GM18858 (cell line): ENCODE data around the gene TXNDC17.
"Not testable (repeated sequence)": the region's sequence is repeated elsewhere in the genome, so short reads cannot be mapped to it uniquely, and the experiment has no call there.

Experiments
- ATAC-seq: cut with Tn5 transposase; IDR thresholded peaks from one replicate; pipeline ENCODE4 v1.9.1; 2021; ENCODE audit not compliant: unreplicated experiment

TXNDC17 gene

DNA sequence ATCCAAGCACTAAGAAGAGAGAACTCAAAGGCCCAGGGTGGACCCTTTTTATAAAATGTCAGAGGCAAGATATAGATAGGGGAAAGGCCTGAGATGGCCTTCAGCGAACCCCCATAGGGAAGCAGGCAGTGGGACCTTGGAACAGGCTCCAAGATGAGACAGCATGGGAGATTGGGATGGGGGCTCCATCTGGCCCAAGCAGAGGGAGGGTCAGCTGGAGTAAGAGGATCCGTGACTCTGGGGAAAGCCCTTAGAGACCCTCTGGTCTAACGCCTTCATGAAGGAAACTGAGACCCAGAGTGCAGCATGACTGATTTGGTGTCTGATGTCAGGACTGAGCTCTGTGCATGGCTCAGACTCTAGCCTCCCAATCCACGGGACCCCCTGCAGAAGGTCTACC lies 41.5 kb downstream of the TXNDC17 start:
- ATAC-seq, result no peak

DNA sequence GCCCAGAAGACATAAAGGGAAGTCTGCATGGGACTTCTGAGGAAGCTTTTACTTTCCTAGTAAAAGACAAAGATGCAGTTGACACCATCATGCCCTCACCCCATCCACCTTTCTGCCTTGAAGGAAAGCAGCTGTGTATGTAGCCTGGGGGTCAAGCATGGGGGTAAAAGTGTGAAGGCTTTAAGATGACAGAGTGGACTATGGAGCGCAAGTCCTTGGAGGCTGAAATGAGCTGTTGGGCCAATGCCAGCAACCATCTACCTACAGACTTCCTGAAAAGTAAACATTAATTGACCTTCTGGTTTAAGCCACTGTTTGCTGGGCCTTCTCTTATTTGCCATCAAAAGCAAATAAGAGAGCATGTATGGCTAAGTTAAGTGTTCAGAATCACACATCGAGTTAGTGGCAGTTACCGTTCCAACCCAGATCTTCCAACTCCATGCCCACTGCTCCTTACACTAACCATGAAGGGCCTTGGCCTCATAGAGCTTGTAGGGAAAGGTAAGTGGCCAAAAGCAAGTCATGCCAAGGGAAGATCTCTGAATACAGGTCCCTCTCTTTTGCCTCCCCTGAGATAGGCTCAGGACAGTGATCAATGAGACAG lies 42.3 kb downstream of the TXNDC17 start:
- ATAC-seq, result no peak

DNA sequence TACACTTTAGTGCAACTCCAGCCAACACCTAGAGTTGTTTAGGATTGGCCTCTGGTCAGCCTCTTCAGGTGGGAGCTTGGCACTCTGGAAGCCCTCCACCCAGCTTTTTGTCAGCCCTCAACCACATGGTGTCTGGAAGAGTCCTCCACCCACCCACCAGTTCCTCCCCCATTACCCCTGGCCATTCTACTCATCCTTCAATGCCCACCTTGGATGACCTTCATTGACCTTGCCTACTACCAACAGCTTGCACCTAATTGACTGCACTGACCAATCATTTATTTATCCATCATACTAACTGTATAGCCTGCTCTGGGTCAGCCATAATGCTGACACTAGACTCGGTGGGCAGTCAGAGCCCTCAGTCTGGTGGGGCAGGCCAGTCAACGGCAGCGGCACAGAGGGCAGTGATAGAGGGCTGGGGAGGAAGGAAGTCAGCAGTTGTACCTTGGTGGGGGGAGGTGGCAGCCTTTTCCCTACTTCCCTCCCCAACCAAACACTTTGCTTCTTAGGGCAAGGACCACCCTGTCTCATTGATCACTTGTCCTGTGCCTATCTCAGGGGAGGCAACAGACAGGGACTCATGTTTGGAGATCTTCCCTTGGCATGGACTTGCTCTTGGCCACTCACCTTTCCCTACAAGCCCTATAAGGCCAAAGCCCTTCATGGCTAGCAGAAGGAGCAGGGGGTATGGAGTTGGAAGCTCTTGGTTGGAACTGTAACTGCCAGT lies 43.0 kb downstream of the TXNDC17 start:
- no peak for ATAC-seq

DNA sequence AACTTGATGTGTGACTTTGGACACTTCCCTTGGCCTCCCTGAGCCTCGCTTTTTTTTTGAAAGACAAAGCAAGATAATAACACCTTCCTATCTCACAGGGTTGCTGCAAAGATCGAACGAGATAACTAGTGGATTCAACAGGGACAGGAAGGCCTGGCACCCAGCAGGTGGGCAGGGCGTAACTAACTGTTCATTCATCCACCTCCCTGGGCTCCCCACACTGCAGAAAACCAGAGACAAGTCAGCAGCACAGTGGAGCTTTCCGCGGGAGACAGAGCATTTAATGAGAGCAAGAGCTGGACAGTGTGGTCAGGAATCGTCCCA lies 43.6 kb downstream of the TXNDC17 start:
- no peak for ATAC-seq

DNA sequence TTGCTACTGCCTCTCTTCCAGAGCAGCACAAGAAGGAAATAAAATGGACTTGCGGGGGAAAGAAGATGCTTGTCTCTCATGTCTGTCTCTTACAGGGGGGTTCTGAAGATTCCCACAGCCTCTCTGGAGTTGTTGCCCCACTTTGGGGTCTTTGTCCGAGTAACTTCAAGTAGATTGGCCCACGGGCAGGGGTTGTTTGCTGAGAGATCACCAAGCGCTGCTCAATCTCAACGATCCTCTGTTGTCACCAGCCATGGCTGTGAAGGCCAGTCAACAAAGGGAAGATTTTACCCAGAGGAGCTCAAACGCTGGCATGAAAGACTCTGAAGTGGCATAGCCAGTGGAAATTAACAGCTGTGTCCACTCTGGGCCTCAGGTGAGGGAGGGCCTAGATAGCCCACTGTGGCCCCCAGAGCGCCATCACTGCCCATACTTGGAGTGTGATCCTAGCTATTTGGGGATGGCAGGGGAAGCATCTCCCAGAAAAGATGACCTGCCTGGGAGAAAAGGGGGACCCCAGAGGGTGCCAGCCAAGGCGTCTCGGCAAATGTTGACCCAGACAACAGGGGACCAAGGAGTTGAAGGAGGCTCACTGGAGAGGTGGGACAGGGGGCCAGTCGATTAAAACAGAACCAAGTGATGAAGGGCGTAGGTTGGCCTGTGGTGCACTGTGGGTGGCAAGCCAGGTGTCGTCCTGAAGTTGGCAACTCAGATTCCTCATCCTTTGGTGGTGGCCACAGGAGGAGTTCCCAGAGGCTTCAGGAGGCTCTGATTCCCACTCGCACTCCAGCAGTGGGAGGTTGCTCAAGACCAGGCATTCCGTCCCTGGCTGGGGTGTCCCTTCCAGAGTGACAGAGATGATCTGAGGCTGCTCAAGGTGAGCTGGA lies 44.3 kb downstream of the TXNDC17 start:
- no peak for ATAC-seq

DNA sequence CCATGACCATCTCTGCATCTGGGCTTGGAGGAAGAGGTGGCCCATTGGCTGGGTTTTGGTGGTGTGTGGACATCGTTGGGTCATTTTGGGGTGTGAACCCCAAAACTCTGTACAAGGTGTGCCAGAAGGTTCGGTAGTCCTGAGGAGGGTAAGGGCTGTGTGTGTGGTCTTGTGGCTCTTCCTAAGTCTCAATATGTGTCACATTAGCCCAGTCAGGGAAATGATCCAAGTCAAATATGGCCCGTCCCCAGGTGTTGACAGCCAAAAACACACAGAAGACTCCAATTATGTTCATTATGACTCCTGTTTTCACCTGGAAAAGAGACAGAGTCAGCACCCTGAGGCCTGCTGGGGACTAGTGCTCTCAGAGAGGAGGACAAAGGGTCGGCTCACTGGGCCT lies 45.2 kb downstream of the TXNDC17 start:
- ATAC-seq, result no peak

DNA sequence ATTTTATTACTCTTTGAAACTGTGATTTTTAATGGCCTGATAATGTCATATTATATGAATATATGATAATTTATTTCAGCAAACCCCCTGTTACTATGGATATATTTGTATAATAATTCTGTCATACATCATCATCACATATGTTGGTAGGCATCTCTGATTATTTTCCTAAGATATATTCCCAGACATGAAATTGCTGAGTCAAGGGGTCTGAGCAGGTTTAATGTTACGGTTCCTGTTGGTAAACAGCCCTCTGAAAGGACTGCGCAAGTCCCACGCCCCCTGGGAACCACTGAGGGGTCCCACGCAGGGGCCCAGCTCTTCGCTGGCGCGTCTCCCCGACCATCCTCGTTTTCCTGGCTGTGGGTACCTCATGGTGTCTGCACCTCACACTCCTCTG lies 48.1 kb downstream of the TXNDC17 start:
- ATAC-seq, result no peak

DNA sequence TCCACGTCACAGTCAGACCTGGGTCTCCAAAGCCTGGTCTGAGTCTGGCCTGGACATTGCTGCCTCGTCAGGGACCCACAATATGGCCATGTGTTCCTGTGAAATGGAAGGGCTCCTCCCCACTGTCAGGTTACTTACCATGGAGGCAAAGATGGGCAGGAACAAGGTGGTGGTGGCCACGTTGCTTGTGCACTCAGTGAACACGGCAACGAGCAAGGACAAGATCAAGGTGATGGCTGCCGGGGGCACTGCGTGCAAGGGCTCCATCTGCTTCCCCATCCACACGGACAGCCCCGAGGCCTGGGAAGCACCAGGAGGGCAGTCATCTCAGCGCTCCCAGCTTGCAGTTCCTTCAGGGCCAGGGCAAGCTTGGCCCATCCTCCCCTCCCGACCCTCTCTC lies 49.8 kb downstream of the TXNDC17 start:
- ATAC-seq, result no peak

DNA sequence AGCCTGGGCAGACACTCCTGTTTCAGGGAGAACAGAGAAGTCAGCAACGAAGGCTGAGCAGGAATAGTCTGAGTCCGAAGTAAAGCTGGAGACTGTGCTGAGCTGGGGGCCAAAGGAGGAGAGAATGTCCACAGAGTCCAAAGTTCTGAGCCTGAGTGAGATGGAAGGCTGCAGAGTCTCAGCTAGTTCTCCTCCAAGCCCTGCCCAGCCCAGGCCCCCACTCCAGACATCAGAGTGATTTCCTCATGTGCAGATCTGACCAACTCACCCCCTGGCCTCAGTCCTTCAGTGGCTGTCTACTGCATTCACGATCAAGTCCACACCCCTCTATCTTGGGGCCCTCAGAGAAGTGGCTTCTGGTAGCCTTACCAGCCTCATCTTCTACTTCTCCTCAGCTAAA lies 50.7 kb downstream of the TXNDC17 start:
- no peak for ATAC-seq

DNA sequence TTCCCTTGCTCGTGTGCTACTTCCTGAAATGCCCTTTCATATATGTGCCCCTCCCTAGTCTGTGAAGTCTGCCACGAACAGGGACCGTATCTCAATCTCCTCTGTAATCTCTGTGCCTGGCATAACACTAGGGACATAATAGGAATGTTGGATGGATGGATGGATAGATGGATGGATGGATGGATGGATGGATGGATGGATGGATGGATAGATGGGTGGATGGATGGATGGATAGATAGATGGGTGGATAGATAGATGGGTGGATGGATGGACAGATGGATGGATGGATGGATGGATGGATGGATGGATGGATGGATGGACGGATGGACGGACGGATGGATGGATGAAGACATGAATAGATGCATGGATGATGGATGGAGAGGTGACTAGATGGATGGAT lies 51.1 kb downstream of the TXNDC17 start:
- ATAC-seq, result not testable (repeated sequence)
